EH (cell line): Measurements from ENCODE around the gene LCE1C.

Experiments used
- DNase-seq: peaks from one replicate; pipeline ENCODE4 v3.0.0-alpha.2; 2015; ENCODE audit warnings: low read depth

LCE1C gene

GRCh38 chr1:152806576-152806975, at the start of gene LCE1C:
Gene LCE1C (minus strand): TSS chr1:152806651. CDS start chr1:152805478, 1,173 bp downstream.
- DNase-seq: no peak

- peak; percentile 46 for DNase-seq
Measured at GRCh38 chr1:152855661-152856060, 49.2 kb upstream of the LCE1C start.

- DNase-seq: no peak
Measured at GRCh38 chr1:152842556-152842955, 36.1 kb upstream of the LCE1C start, which contains the start of gene LCE6A. Gene LCE6A (plus strand): TSS chr1:152842856. CDS start chr1:152843521, 665 bp downstream.

DNA sequence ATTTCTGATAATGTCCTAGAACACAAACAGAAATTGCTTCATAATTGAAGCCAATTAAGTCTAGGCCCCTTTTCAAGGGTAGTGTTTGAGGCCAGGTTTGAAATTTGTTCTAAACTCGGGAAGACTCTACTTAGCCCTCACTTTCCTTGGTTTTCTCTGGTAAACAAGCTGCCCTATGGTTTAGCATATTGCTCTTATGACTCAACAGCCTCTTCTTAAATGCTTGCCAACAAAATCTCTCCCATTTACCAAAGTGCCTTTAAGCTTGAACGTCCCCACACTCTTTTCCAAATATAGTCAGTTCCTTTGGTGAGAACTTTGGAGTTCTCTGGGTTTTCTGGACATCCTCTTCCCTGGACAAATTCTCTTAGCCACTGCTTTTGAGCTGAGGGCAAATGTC, 30.4 kb upstream of the LCE1C start:
- no peak for DNase-seq

- DNase-seq: no peak
Measured at GRCh38 chr1:152827173-152827572, 20.7 kb upstream of the LCE1C start, which contains the start of gene LCE1A. Gene LCE1A (plus strand): TSS chr1:152827473. CDS start chr1:152827473, 0 bp downstream.

DNA sequence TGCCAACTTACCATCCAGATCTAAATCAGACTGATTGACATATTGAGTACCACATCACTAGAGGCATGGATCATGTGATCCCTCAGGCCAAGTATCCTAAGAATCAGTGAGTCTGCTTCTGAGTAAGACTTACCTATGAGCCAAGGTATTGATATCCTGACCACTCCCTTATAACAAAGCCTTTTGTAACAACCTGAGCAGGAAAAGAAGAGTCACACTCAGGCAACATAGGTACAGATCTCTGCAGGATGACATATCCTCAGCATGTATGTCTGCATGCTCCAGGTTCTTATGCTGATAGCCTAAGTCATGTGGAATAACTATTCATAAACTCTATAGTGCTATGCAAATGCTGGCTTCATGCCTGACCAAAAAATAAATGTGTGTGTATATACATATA, 18.5 kb upstream of the LCE1C start:
- no peak for DNase-seq

DNA sequence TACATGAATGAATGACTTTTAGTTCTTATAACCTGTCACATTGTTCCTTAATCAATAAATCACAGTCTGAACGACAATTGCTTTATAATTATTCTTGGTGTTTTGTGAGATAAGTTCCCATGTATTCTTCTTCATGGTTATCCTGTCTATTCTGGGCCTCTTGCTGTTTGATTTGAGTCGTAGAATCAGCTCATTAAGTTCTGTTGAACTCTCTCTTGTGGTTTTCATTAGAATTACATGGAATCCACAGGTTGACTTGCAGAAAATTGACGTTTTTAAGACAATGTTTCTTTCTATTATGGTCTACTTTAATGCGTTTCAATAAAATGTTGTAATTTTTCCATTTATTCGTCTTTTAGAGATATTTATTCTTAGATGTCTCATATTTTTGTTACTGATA, 16.8 kb upstream of the LCE1C start:
- no peak for DNase-seq

GRCh38 chr1:152817309-152817708, 10.9 kb upstream of the LCE1C start:
- no peak for DNase-seq

DNA sequence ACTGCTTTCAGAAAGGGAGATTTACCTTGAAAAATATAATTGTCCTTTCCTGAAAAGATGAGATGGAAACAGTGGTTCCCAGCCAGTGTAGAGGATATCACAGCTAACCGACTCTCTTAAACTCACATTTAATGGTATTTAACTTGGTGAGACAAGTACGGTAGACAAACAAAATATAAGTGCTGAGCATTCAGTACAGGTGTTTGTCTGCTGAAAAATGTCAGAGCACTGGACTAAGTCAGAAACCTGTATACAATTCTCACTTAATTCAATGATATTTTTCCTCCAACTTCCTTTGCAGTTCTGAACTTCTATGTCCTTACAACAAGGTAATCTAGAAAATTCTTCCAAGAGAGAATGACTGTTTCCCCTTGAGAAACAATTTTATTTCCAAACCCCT, 5.2 kb upstream of the LCE1C start, which contains the start of gene LCE1B:
LCE1B (plus strand) TSS at position 301 of the 400 bp plus-strand sequence. CDS start 476 bp downstream, outside the sequence.
- DNase-seq: no peak

DNA sequence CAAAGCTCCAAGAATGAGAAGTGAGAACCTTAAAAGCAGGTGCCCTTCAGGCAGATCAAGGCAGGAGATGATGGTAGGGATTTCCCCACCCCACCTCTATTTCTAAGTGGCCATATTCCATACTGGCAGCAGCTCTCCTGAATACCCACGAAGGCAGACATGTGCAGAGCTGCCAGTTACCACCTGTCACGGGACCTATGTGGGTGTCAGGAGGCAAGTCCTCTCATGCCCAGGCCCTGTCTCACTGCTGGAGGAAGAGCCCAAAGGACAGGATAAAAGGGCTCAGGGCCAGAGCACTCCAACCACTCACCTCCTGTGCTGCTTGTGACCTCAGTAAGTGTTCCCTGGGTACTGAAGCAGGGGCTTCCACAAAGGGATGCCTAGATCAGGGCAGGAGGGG, 4.6 kb upstream of the LCE1C start:
- DNase-seq: no peak

DNA sequence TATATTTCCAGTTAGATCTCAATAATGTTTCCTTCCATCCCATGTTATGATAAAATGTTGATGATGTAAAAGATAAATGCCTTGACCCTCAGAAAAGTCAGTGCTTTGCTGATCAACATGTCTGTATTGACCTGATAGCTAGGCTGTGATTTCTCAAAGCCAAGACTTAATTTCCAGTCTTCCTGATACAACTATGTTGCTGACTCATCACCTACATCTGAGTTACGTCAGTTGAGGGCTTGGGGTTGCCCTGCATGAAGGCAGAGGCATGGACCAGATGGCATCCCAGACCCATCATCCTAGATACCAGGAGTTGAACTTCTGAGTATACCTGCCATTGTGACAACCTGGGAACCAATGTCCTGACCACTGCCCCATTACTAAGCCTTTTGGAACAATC, 5.1 kb downstream of the LCE1C start:
- DNase-seq: no peak

- DNase-seq: no peak
Measured at GRCh38 chr1:152796421-152796820, 10.0 kb downstream of the LCE1C start, which contains the start of gene LCE1D. Gene LCE1D (plus strand): TSS chr1:152796721. CDS start chr1:152797795, 1,074 bp downstream.

GRCh38 chr1:152795686-152796085, 10.8 kb downstream of the LCE1C start:
- DNase-seq: no peak

GRCh38 chr1:152786077-152786476, 20.4 kb downstream of the LCE1C start, which contains the start of gene LCE1E:
Gene LCE1E (plus strand): TSS chr1:152786257. CDS start chr1:152787300, 1,043 bp downstream.
- DNase-seq: no peak

DNA sequence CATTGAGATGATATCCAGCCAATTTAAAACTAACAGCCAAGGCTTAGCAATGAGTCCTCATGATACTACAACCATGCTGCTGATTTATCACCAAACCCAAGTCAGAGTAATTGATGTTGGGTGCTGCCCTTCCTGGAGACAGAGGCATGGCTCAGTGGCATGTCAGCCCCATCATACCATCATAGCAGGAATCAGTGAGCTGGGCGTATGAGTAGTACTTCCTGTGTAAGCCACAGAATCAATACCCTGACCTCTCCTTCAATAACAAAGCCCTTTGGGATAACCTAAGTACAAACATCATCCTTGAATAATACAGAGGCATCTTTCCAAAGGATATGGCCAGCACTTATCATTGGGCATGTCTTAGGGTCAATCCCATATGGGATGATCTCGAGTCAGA, 23.4 kb downstream of the LCE1C start:
- DNase-seq: no peak

DNA sequence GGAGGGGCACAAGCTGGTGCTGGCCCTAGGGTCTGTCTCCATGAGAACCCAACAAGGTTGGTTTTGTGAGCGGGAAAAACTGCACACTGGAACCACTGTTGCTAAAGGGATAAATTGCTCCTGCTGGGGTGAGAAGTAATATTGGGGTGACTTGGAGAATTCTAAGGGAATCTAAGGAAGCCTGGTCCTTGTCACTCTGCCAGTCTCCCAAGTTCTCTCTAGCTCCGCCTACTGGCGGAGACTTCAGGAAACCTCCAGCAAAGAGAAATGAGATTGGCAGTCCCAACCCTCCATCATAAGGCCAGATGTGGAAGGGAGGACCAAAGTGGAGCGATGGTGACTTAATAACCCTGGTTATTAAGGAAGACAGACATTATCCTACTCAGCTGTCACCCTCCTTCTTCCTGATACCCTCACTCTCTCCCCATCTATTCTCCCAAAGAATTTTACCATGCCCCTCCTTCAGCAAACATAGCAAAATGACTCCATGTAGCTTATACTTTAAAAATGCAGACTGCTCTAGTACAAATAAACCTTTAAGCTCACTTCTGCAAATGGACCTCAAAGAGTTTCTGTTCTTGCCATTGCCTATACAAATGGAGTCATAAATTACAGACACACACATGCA, 28.8 kb downstream of the LCE1C start:
- DNase-seq: peak; percentile 13

GRCh38 chr1:152776361-152776760, 30.1 kb downstream of the LCE1C start:
- no peak for DNase-seq

GRCh38 chr1:152774875-152775274, 31.6 kb downstream of the LCE1C start, which contains the start of gene LCE1F:
Gene LCE1F (plus strand): TSS chr1:152775140. CDS start chr1:152776372, 1,232 bp downstream.
- no peak for DNase-seq

GRCh38 chr1:152770411-152770810, 36.0 kb downstream of the LCE1C start:
- no peak for DNase-seq

GRCh38 chr1:152768847-152769533, 37.5 kb downstream of the LCE1C start:
- peak; percentile 3 for DNase-seq

GRCh38 chr1:152761609-152762213, 44.7 kb downstream of the LCE1C start:
- no peak for DNase-seq

GRCh38 chr1:152760551-152761190, 45.8 kb downstream of the LCE1C start:
- DNase-seq: no peak
